T-cell (primary cell): ENCODE data around the gene NUDCD3. TPM values are rescaled to one million over a fixed set of nuclear protein-coding genes. Genes with fewer than 3 reads are reported as not detected.
A peak's percentile ranks its signal among the peaks of the same experiment; 100 is the strongest.

Source experiments
- ATAC-seq, 4 experiments: fragments of 200-7000 bp in 3 of 4; fragments of 150-1000 bp in 1 of 4; cut with Tn5 transposase; replicated peaks in 1 of 4; 1 replicate in 3 of 4; 2 replicates in 1 of 4; pipeline ENCODE4 v1.10.0; 2021; ENCODE audit warnings: moderate library complexity in 3 of 4, mild to moderate bottlenecking in 2 of 4, moderate number of reproducible peaks in 1 of 4
- CTCF ChIA-PET, 2 donors: fragments of 300-600 bp; sonication (Branson Sonifier 250); formaldehyde crosslinking; loops; one replicate each; lab custom pipeline; 2022; ENCODE audit warnings: antibody characterized with exemption in 2 of 2; lab: Charles Lee
- POLR2A ChIA-PET, 2 donors: fragments of 300-600 bp; sonication (Branson Sonifier 250); formaldehyde crosslinking; loops; one replicate each; lab custom pipeline; 2022; ENCODE audit warnings: antibody characterized with exemption in 2 of 2; lab: Charles Lee
- DNase-seq, 35 experiments: peaks; one replicate each; pipeline versions ENCODE4 v3.0.0 to v3.0.0-alpha.2; 2013 to 2023
- H3K27ac ChIP-seq: one replicate; pipeline ENCODE4 v1.5.1; 2013; ENCODE audit warnings: low read length
- H3K27me3 ChIP-seq, 2 experiments: replicated peaks in 1 of 2; 1 replicate in 1 of 2; 2 replicates in 1 of 2; pipeline versions ENCODE4 v1.6.1 to v1.7.0; 2013; ENCODE audit warnings: low read length in 1 of 2, mixed read lengths in 1 of 2; ENCODE audit not compliant: control insufficient read depth in 2 of 2, insufficient read depth in 2 of 2; ENCODE audit errors: extremely low read depth in 1 of 2
- H3K36me3 ChIP-seq, 2 donors: 1 replicate in 1 of 2; 2 replicates in 1 of 2; pipeline versions ENCODE4 v1.6.1 to v1.7.0; 2013; ENCODE audit warnings: low read length in 1 of 2; ENCODE audit not compliant: control insufficient read depth in 2 of 2, insufficient read depth in 1 of 2; ENCODE audit errors: extremely low read depth in 1 of 2
- H3K4me1 ChIP-seq, 2 experiments: 1 replicate in 1 of 2; 2 replicates in 1 of 2; pipeline versions ENCODE4 v1.6.1 to v1.7.0; 2013; ENCODE audit warnings: low read length in 2 of 2, mixed read lengths in 1 of 2; ENCODE audit not compliant: insufficient read depth in 2 of 2, control insufficient read depth in 1 of 2; ENCODE audit errors: extremely low read depth in 1 of 2
- H3K4me3 ChIP-seq, 2 donors: 1 replicate in 1 of 2; 2 replicates in 1 of 2; pipeline versions ENCODE4 v1.5.1 to v1.7.0; 2013; ENCODE audit warnings: mild to moderate bottlenecking in 2 of 2, low read length in 1 of 2, moderate library complexity in 1 of 2; ENCODE audit not compliant: control insufficient read depth in 1 of 2; ENCODE audit errors: extremely low read depth in 1 of 2
- H3K9me3 ChIP-seq: 2 replicates; pipeline ENCODE4 v1.7.0; 2013
- H3K27ac Mint-ChIP-seq, 2 donors: one replicate each; pipeline ENCODE4 v1.8.0; 2020 to 2021; ENCODE audit warnings: mild to moderate bottlenecking in 2 of 2, mixed read lengths in 2 of 2
- H3K27me3 Mint-ChIP-seq, 2 donors: one replicate each; pipeline ENCODE4 v1.8.0; 2021 to 2022; ENCODE audit warnings: mixed read lengths in 2 of 2
- H3K36me3 Mint-ChIP-seq: one replicate; pipeline ENCODE4 v1.8.0; 2021; ENCODE audit warnings: mixed read lengths
- H3K4me1 Mint-ChIP-seq, 3 donors: one replicate each; pipeline ENCODE4 v1.8.0; 2020 to 2022; ENCODE audit warnings: mixed read lengths in 3 of 3, mild to moderate bottlenecking in 1 of 3
- H3K4me3 Mint-ChIP-seq, 3 donors: one replicate each; pipeline ENCODE4 v1.8.0; 2020 to 2022; ENCODE audit warnings: mild to moderate bottlenecking in 3 of 3, mixed read lengths in 3 of 3, moderate library complexity in 3 of 3
- H3K9me3 Mint-ChIP-seq, 3 donors: one replicate each; pipeline ENCODE4 v1.8.0; 2020 to 2022; ENCODE audit warnings: mixed read lengths in 3 of 3
- WGBS: methylation state at CpG from one replicate; pipeline ENCODE4 v1.1.5; 2013; ENCODE audit warnings: missing lambda C conversion rate; ENCODE audit not compliant: insufficient coverage; 5-methylcytosine and 5-hydroxymethylcytosine counted together
- total RNA-seq, 35 experiments: library from RNA in 6 of 35; stranded (reverse) in 6 of 35; fragments of 120-200 nt in 1 of 35; gene quantifications; one replicate each; pipeline versions ENCODE4 v1.2.1 to v1.2.4 and lab custom pipeline; 2013 to 2026

Gene NUDCD3
- total RNA-seq, 5 donors from 2014 or later (not counting 1 experiment from before 2014, with no cell fraction given): 87.9 to 106 (median 95.9) TPM

- Mint-ChIP-seq H3K36me3 (peaks cover 9% of the 10 kb centered on the region), H3K27me3 (no peaks in the 10 kb centered on the region), H3K4me3 (no peak overlapping the region), H3K9me3 (no peaks in the 10 kb centered on the region), H3K4me1 (peaks cover 0 to 9% (median 4%) of the 10 kb centered on the region in 3 donors), H3K27ac (peak overlapping the region in 1 of 2 donors; percentile 8)
- Histone ChIP-seq H3K9me3 (no peaks in the 10 kb centered on the region), H3K27me3 (peaks cover 2 to 5% of the 10 kb centered on the region in 2 experiments), H3K36me3 (peaks cover 4 to 18% of the 10 kb centered on the region in 2 donors), H3K27ac (no peak overlapping the region), H3K4me1 (peaks cover 0 to 2% of the 10 kb centered on the region in 2 experiments), H3K4me3 (no peak overlapping the region)
- ChIA-PET CTCF (no interaction called here), POLR2A (no interaction called here)
- ATAC-seq (no peak), DNase-seq (no peak)
- WGBS: 88% methylated on average over 8 of the region's 12 CpGs
Measured at GRCh38 chr7:44379366-44380188, 110.9 kb downstream of the NUDCD3 start.

GRCh38 chr7:44378744-44379143 is 111.7 kb downstream of the NUDCD3 start:
- Mint-ChIP-seq H3K9me3 (no peaks in the 10 kb centered on the region), H3K4me1 (peaks cover 0 to 9% (median 4%) of the 10 kb centered on the region in 3 donors)
- CTCF ChIA-PET: no interaction called here

GRCh38 chr7:44377681-44378421 is 112.6 kb downstream of the NUDCD3 start:
- Mint-ChIP-seq H3K9me3 (no peaks in the 10 kb centered on the region), H3K27ac (no peak overlapping the region), H3K4me1 (peaks cover 0 to 9% (median 4%) of the 10 kb centered on the region in 3 donors), H3K36me3 (no peaks in the 10 kb centered on the region), H3K27me3 (no peaks in the 10 kb centered on the region), H3K4me3 (no peak overlapping the region)
- H3K4me3 ChIP-seq: no peak overlapping the region
- no peak overlapping the region for H3K27ac ChIP-seq
- peaks cover 4 to 8% of the 10 kb centered on the region in 2 donors for H3K36me3 ChIP-seq
- ChIA-PET POLR2A (interaction anchor here in 1 of 2 donors (0.5 kb wide), 1 partner anchor 1879 kb away, joined by 3 read pairs; no protein-coding TSS in a partner anchor), CTCF (no interaction called here)
- H3K9me3 ChIP-seq: no peaks in the 10 kb centered on the region
- DNase-seq: no peak
- no peak for ATAC-seq
- peaks cover 2 to 19% of the 10 kb centered on the region in 2 experiments for H3K27me3 ChIP-seq
- 40% methylated on average over 2 of the region's 5 CpGs for WGBS
- peaks cover 0 to 2% of the 10 kb centered on the region in 2 experiments for H3K4me1 ChIP-seq

More at GRCh38 chr7:44378744-44379143, 111.7 kb downstream of the NUDCD3 start:
- H3K4me1 ChIP-seq: peaks cover 0 to 2% of the 10 kb centered on the region in 2 experiments
- no peak overlapping the region for H3K4me3 ChIP-seq
- H3K27ac ChIP-seq: no peak overlapping the region
- H3K36me3 Mint-ChIP-seq: peaks cover 2% of the 10 kb centered on the region
- POLR2A ChIA-PET: no interaction called here
- no peaks in the 10 kb centered on the region for H3K27me3 Mint-ChIP-seq
- DNase-seq: no peak
- peak overlapping the region; percentile 21 to 24 for H3K27ac Mint-ChIP-seq
- WGBS: 100% methylated on average over 1 of the region's 3 CpGs
- H3K9me3 ChIP-seq: no peaks in the 10 kb centered on the region
- H3K27me3 ChIP-seq: peaks cover 2 to 12% of the 10 kb centered on the region in 2 experiments
- no peak for ATAC-seq
- peaks cover 4 to 12% of the 10 kb centered on the region in 2 donors for H3K36me3 ChIP-seq
- no peak overlapping the region for H3K4me3 Mint-ChIP-seq

GRCh38 chr7:44377134-44377463 is 113.4 kb downstream of the NUDCD3 start:
- H3K9me3 ChIP-seq: no peaks in the 10 kb centered on the region
- DNase-seq (no peak), ATAC-seq (no peak)
- peaks cover 2 to 19% of the 10 kb centered on the region in 2 experiments for H3K27me3 ChIP-seq
- H3K4me3 ChIP-seq: no peak overlapping the region
- WGBS: 86% methylated on average over 1 of the region's 1 CpG
- Mint-ChIP-seq H3K4me3 (no peak overlapping the region), H3K9me3 (no peaks in the 10 kb centered on the region), H3K36me3 (no peaks in the 10 kb centered on the region), H3K27me3 (no peaks in the 10 kb centered on the region), H3K27ac (no peak overlapping the region), H3K4me1 (peaks cover 2 to 9% (median 4%) of the 10 kb centered on the region in 3 donors)
- H3K4me1 ChIP-seq: peaks cover 0 to 2% of the 10 kb centered on the region in 2 experiments
- H3K36me3 ChIP-seq: peaks cover 4 to 8% of the 10 kb centered on the region in 2 donors
- ChIA-PET POLR2A (interaction anchor here in 1 of 2 donors (0.5 kb wide), 1 partner anchor 1879 kb away, joined by 3 read pairs; no protein-coding TSS in a partner anchor), CTCF (no interaction called here)
- H3K27ac ChIP-seq: no peak overlapping the region

GRCh38 chr7:44376429-44377133 is 113.9 kb downstream of the NUDCD3 start:
- POLR2A ChIA-PET: interaction anchor here in 1 of 2 donors (0.6 kb wide), 1 partner anchor 25 kb away, joined by 4 read pairs; no protein-coding TSS in a partner anchor
- Mint-ChIP-seq H3K9me3 (no peaks in the 10 kb centered on the region), H3K4me3 (no peak overlapping the region), H3K36me3 (no peaks in the 10 kb centered on the region), H3K27ac (no peak overlapping the region), H3K4me1 (peaks cover 2 to 9% (median 4%) of the 10 kb centered on the region in 3 donors), H3K27me3 (no peaks in the 10 kb centered on the region)
- Histone ChIP-seq H3K36me3 (peaks cover 4% of the 10 kb centered on the region in 2 donors), H3K27ac (no peak overlapping the region), H3K27me3 (peaks cover 2 to 19% of the 10 kb centered on the region in 2 experiments), H3K4me1 (peaks cover 0 to 2% of the 10 kb centered on the region in 2 experiments), H3K9me3 (no peaks in the 10 kb centered on the region), H3K4me3 (no peak overlapping the region)
- DNase-seq (no peak), ATAC-seq (no peak)
- 57% methylated on average over 7 of the region's 7 CpGs for WGBS
- CTCF ChIA-PET: no interaction called here
